Activated T-helper 17 cell treated with anti-CD3 and anti-CD28 coated beads, Interleukin-2, amount 50 U/mL, for 72 hours (primary cell): ENCODE measurements around the gene CHEK1. TPM values are rescaled to one million over a fixed set of nuclear protein-coding genes. Genes with fewer than 3 reads are reported as not detected.

Experiments used
- ATAC-seq: fragments of 150-1000 bp; cut with Tn5 transposase; replicated peaks from 2 replicates; pipeline ENCODE4 v1.10.0; 2021; ENCODE audit warnings: mild to moderate bottlenecking, moderate library complexity
- H3K27ac Mint-ChIP-seq: one replicate; pipeline ENCODE4 v1.8.0; 2022; ENCODE audit warnings: mixed read lengths
- H3K27me3 Mint-ChIP-seq: one replicate; pipeline ENCODE4 v1.8.0; 2022; ENCODE audit warnings: mixed read lengths
- H3K36me3 Mint-ChIP-seq: one replicate; pipeline ENCODE4 v1.8.0; 2022; ENCODE audit warnings: low read depth, mild to moderate bottlenecking, mixed read lengths
- H3K4me1 Mint-ChIP-seq: one replicate; pipeline ENCODE4 v1.8.0; 2022; ENCODE audit warnings: mixed read lengths
- H3K4me3 Mint-ChIP-seq: one replicate; pipeline ENCODE4 v1.8.0; 2022; ENCODE audit warnings: mild to moderate bottlenecking, mixed read lengths
- H3K9me3 Mint-ChIP-seq: one replicate; pipeline ENCODE4 v1.8.0; 2022; ENCODE audit warnings: mixed read lengths
- total RNA-seq, 2 donors: library from RNA; stranded (reverse); gene quantifications; one replicate each; pipeline ENCODE4 v1.2.3, GENCODE V29; 2022

The CHEK1 gene
- total RNA-seq, 2 donors from 2014 or later, result 96.0 to 147 TPM

GRCh38 chr11:125603207-125603606 lies 21.8 kb upstream of the CHEK1 start:
- Mint-ChIP-seq H3K27ac (no peak overlapping the region), H3K36me3 (peaks cover 99% of the 10 kb centered on the region), H3K27me3 (no peaks in the 10 kb centered on the region), H3K4me1 (peaks cover 7% of the 10 kb centered on the region), H3K9me3 (no peaks in the 10 kb centered on the region), H3K4me3 (no peak overlapping the region)
- no peak for ATAC-seq

GRCh38 chr11:125605417-125605816 lies 19.5 kb upstream of the CHEK1 start:
- Mint-ChIP-seq H3K9me3 (no peaks in the 10 kb centered on the region), H3K36me3 (peaks cover 99% of the 10 kb centered on the region), H3K27ac (no peak overlapping the region), H3K4me1 (peaks cover 7% of the 10 kb centered on the region), H3K27me3 (no peaks in the 10 kb centered on the region), H3K4me3 (no peak overlapping the region)
- ATAC-seq, result no peak

DNA sequence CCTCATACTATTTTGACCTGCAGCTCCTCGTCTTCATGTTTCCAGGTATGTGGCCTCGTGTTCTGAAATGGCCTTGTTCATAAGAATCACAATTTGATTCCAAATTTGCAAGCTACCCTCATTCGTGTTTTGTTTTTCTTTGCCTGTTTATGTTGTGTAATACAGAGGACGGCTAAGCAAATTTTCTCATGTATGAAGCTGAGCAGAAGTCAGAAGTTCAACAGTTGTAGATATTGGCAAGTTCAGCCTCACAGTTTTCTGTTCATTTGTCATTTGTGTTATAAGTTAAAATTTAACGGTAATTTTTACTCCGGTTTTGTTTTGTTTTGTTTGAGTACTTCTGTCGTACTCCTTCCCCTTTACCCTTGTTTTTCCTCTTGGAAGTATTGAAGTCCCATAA lies 15.4 kb upstream of the CHEK1 start:
- peaks cover 100% of the 10 kb centered on the region for H3K36me3 Mint-ChIP-seq
- ATAC-seq, result no peak
- H3K27me3 Mint-ChIP-seq, result no peaks in the 10 kb centered on the region
- no peak overlapping the region for H3K4me3 Mint-ChIP-seq
- H3K9me3 Mint-ChIP-seq, result no peaks in the 10 kb centered on the region
- H3K4me1 Mint-ChIP-seq, result peaks cover 3% of the 10 kb centered on the region
- peak overlapping the region; percentile 4 for H3K27ac Mint-ChIP-seq

- Mint-ChIP-seq H3K27ac (no peak overlapping the region), H3K9me3 (no peaks in the 10 kb centered on the region), H3K4me1 (no peaks in the 10 kb centered on the region), H3K27me3 (no peaks in the 10 kb centered on the region), H3K36me3 (peaks cover 95% of the 10 kb centered on the region), H3K4me3 (no peak overlapping the region)
- no peak for ATAC-seq
Observed at GRCh38 chr11:125618383-125618782, 6.6 kb upstream of the CHEK1 start.

- H3K36me3 Mint-ChIP-seq, result peaks cover 82% of the 10 kb centered on the region
- H3K9me3 Mint-ChIP-seq, result no peaks in the 10 kb centered on the region
- no peaks in the 10 kb centered on the region for H3K27me3 Mint-ChIP-seq
- peaks cover 6% of the 10 kb centered on the region for H3K4me1 Mint-ChIP-seq
- H3K4me3 Mint-ChIP-seq, result no peak overlapping the region
- ATAC-seq, result no peak
- peak overlapping the region; percentile 20 for H3K27ac Mint-ChIP-seq
Observed at GRCh38 chr11:125621995-125622394, 3.0 kb upstream of the CHEK1 start.

DNA sequence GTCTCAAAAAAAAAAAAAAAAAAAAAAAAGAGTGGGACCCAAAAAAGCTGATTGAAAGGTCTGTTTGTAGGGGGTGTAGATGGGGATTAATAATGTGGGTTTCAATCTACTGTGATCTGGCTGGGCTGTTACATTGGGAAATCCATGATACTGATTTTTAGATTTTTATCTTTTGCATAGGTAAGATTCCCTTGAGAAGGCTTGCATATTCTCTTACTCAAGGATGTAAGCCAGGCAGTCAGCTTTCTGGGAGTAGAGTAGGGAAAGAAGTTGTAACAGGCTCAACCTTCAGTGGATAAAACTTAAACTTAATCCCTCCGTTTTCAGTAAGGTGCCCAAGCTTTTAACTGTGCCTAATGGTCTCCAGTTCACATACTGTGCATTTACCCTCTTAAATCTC lies 1.9 kb upstream of the CHEK1 start:
- Mint-ChIP-seq H3K27me3 (no peaks in the 10 kb centered on the region), H3K27ac (peak overlapping the region; percentile 22), H3K9me3 (no peaks in the 10 kb centered on the region), H3K4me3 (no peak overlapping the region), H3K4me1 (peaks cover 14% of the 10 kb centered on the region), H3K36me3 (peaks cover 82% of the 10 kb centered on the region)
- no peak for ATAC-seq

GRCh38 chr11:125625225-125625629 lies 264 bp downstream of the CHEK1 start:
- H3K4me1 Mint-ChIP-seq, result peaks cover 14% of the 10 kb centered on the region
- ATAC-seq, result no peak
- no peaks in the 10 kb centered on the region for H3K9me3 Mint-ChIP-seq
- peak overlapping the region; percentile 96 for H3K27ac Mint-ChIP-seq
- H3K27me3 Mint-ChIP-seq, result no peaks in the 10 kb centered on the region
- peak overlapping the region; percentile 91 for H3K4me3 Mint-ChIP-seq
- H3K36me3 Mint-ChIP-seq, result peaks cover 80% of the 10 kb centered on the region

GRCh38 chr11:125625630-125626287 lies 796 bp downstream of the CHEK1 start:
- Mint-ChIP-seq H3K27ac (peak overlapping the region; percentile 96), H3K9me3 (no peaks in the 10 kb centered on the region), H3K4me3 (peak overlapping the region; percentile 91), H3K4me1 (peaks cover 14% of the 10 kb centered on the region), H3K36me3 (peaks cover 79% of the 10 kb centered on the region), H3K27me3 (no peaks in the 10 kb centered on the region)
- ATAC-seq, result peak; percentile 93

- Mint-ChIP-seq H3K9me3 (no peaks in the 10 kb centered on the region), H3K27me3 (no peaks in the 10 kb centered on the region), H3K4me3 (peak overlapping the region; percentile 91), H3K36me3 (peaks cover 79% of the 10 kb centered on the region), H3K4me1 (peaks cover 14% of the 10 kb centered on the region), H3K27ac (peak overlapping the region; percentile 96)
- no peak for ATAC-seq
Observed at GRCh38 chr11:125626288-125626950, 1.5 kb downstream of the CHEK1 start.

DNA sequence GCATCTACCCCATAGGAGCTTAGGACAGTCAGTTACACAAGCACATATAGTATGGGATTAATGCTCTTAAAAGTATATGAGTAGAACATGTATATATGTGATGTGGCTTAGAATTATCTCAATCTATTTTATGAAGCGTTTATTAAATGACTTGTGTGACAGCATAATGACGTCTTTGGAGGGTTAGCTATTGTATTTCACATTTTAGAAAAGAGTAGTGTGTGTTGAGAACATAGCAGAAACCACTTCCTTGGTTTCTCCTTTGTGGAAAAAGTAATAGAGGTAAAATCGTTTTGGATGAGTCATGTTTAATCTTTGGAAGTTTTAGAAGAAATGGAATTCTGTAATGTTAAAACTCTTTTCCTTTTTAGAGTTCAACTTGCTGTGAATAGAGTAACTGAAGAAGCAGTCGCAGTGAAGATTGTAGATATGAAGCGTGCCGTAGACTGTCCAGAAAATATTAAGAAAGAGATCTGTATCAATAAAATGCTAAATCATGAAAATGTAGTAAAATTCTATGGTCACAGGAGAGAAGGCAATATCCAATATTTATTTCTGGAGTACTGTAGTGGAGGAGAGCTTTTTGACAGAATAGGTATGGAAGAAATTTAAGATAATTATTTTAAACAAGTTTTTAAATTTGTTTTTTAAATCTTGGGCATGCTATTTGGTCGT lies 2.4 kb downstream of the CHEK1 start:
- H3K9me3 Mint-ChIP-seq, result no peaks in the 10 kb centered on the region
- no peak for ATAC-seq
- H3K4me3 Mint-ChIP-seq, result peak overlapping the region; percentile 91
- peaks cover 77% of the 10 kb centered on the region for H3K36me3 Mint-ChIP-seq
- H3K4me1 Mint-ChIP-seq, result peaks cover 14% of the 10 kb centered on the region
- H3K27ac Mint-ChIP-seq, result peak overlapping the region; percentile 96
- H3K27me3 Mint-ChIP-seq, result no peaks in the 10 kb centered on the region

GRCh38 chr11:125637840-125638239 lies 12.9 kb downstream of the CHEK1 start:
- no peak overlapping the region for H3K27ac Mint-ChIP-seq
- H3K27me3 Mint-ChIP-seq, result no peaks in the 10 kb centered on the region
- ATAC-seq, result no peak

DNA sequence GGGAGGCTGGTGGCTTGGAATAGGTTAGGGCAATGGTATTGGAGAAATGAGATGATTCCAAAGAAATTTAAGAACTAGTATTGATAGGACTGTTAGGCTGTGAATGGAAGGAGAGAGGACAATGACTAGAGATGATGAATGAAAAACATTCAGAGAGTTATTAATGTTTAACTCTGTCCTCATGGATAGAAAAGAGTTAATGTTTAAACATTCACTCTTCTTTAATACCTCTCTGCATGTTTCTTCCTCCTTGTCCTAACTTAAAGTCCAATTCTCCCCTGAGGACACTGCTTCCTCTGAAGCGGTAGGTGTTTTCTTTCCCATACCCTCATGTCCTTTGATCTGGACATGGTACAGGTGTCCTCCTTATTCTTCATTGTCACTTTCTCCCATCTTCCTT lies 13.4 kb downstream of the CHEK1 start:
- Mint-ChIP-seq H3K4me1 (peaks cover 6% of the 10 kb centered on the region), H3K36me3 (peaks cover 85% of the 10 kb centered on the region), H3K27ac (no peak overlapping the region), H3K4me3 (no peak overlapping the region), H3K9me3 (no peaks in the 10 kb centered on the region), H3K27me3 (no peaks in the 10 kb centered on the region)
- ATAC-seq, result no peak

More at GRCh38 chr11:125637840-125638239, 12.9 kb downstream of the CHEK1 start:
- Mint-ChIP-seq H3K4me3 (no peak overlapping the region), H3K9me3 (no peaks in the 10 kb centered on the region), H3K36me3 (peaks cover 89% of the 10 kb centered on the region), H3K4me1 (peaks cover 6% of the 10 kb centered on the region)

- H3K9me3 Mint-ChIP-seq, result no peaks in the 10 kb centered on the region
- peaks cover 89% of the 10 kb centered on the region for H3K36me3 Mint-ChIP-seq
- H3K4me1 Mint-ChIP-seq, result peaks cover 7% of the 10 kb centered on the region
- no peaks in the 10 kb centered on the region for H3K27me3 Mint-ChIP-seq
- no peak overlapping the region for H3K27ac Mint-ChIP-seq
- no peak for ATAC-seq
- no peak overlapping the region for H3K4me3 Mint-ChIP-seq
Observed at GRCh38 chr11:125645871-125646270, 20.9 kb downstream of the CHEK1 start.

- H3K4me3 Mint-ChIP-seq, result no peak overlapping the region
- no peak for ATAC-seq
- H3K27me3 Mint-ChIP-seq, result no peaks in the 10 kb centered on the region
- H3K4me1 Mint-ChIP-seq, result peaks cover 7% of the 10 kb centered on the region
- no peaks in the 10 kb centered on the region for H3K9me3 Mint-ChIP-seq
- H3K27ac Mint-ChIP-seq, result peak overlapping the region; percentile 32
- peaks cover 89% of the 10 kb centered on the region for H3K36me3 Mint-ChIP-seq
Observed at GRCh38 chr11:125649465-125650166, 24.7 kb downstream of the CHEK1 start.
